Mesothelial cell of epicardium (in vitro differentiated cells): ENCODE data around the gene CENPE. TPM values are rescaled to one million over a fixed set of nuclear protein-coding genes. Genes with fewer than 3 reads are reported as not detected.
A peak's percentile ranks its signal among the peaks of the same experiment; 100 is the strongest.

Experiments used
- DNase-seq, 2 experiments: peaks; one replicate each; pipeline ENCODE4 v3.0.0; 2021; ENCODE audit warnings: low spot score in 2 of 2; ENCODE audit not compliant: unreplicated experiment in 2 of 2
- H3K27ac Mint-ChIP-seq: 2 replicates; pipeline ENCODE4 v1.8.0; 2021; ENCODE audit warnings: mixed read lengths
- H3K27me3 Mint-ChIP-seq: 2 replicates; pipeline ENCODE4 v1.8.0; 2021; ENCODE audit warnings: low read depth, mixed read lengths
- H3K36me3 Mint-ChIP-seq: 2 replicates; pipeline ENCODE4 v1.8.0; 2021; ENCODE audit warnings: mixed read lengths
- H3K4me1 Mint-ChIP-seq: 2 replicates; pipeline ENCODE4 v1.8.0; 2021; ENCODE audit warnings: mixed read lengths
- H3K4me3 Mint-ChIP-seq: 2 replicates; pipeline ENCODE4 v1.8.0; 2021; ENCODE audit warnings: mild to moderate bottlenecking, moderate library complexity, mixed read lengths
- H3K9me3 Mint-ChIP-seq: 2 replicates; pipeline ENCODE4 v1.8.0; 2021; ENCODE audit warnings: mixed read lengths
- CTCF ChIP-seq: fragments of 200-600 bp; sonication (generic); IDR thresholded peaks from one replicate; pipeline ENCODE4 v1.5.0; 2021; ENCODE audit warnings: antibody characterized with exemption; ENCODE audit not compliant: unreplicated experiment
- total RNA-seq: library from RNA; stranded (reverse); gene quantifications from 3 replicates; pipeline ENCODE4 v1.2.1, GENCODE V29; 2021

CENPE gene
- total RNA-seq, 1 donor from 2014 or later, result 14.2 TPM

- Mint-ChIP-seq H3K27ac (no peak overlapping the region), H3K9me3 (no peaks in the 10 kb centered on the region), H3K4me3 (no peak overlapping the region), H3K27me3 (no peaks in the 10 kb centered on the region), H3K4me1 (peaks cover 27% of the 10 kb centered on the region), H3K36me3 (peaks cover 15% of the 10 kb centered on the region)
- TF ChIP-seq CTCF, result no peak
- DNase-seq, result no peak
Measured at GRCh38 chr4:103095080-103095479, 103.1 kb downstream of the CENPE start.

GRCh38 chr4:103092245-103092644, 105.9 kb downstream of the CENPE start:
- H3K4me3 Mint-ChIP-seq, result no peak overlapping the region
- H3K27me3 Mint-ChIP-seq, result no peaks in the 10 kb centered on the region
- peaks cover 8% of the 10 kb centered on the region for H3K4me1 Mint-ChIP-seq
- H3K36me3 Mint-ChIP-seq, result peaks cover 22% of the 10 kb centered on the region
- no peak for DNase-seq
- no peaks in the 10 kb centered on the region for H3K9me3 Mint-ChIP-seq
- no peak for TF ChIP-seq CTCF
- H3K27ac Mint-ChIP-seq, result no peak overlapping the region

GRCh38 chr4:103091601-103092223, 106.4 kb downstream of the CENPE start:
- peaks cover 3% of the 10 kb centered on the region for H3K4me1 Mint-ChIP-seq
- H3K4me3 Mint-ChIP-seq, result no peak overlapping the region
- TF ChIP-seq CTCF, result peak; percentile 40
- H3K36me3 Mint-ChIP-seq, result peaks cover 24% of the 10 kb centered on the region
- H3K9me3 Mint-ChIP-seq, result no peaks in the 10 kb centered on the region
- no peaks in the 10 kb centered on the region for H3K27me3 Mint-ChIP-seq
- no peak for DNase-seq
- no peak overlapping the region for H3K27ac Mint-ChIP-seq

GRCh38 chr4:103089481-103089880, 108.7 kb downstream of the CENPE start:
- H3K4me1 Mint-ChIP-seq, result no peaks in the 10 kb centered on the region

GRCh38 chr4:103086551-103086950, 111.6 kb downstream of the CENPE start:
- Mint-ChIP-seq H3K27ac (no peak overlapping the region), H3K9me3 (no peaks in the 10 kb centered on the region)

More at GRCh38 chr4:103089481-103089880, 108.7 kb downstream of the CENPE start:
- no peaks in the 10 kb centered on the region for H3K27me3 Mint-ChIP-seq
- no peak overlapping the region for H3K4me3 Mint-ChIP-seq
- H3K27ac Mint-ChIP-seq, result no peak overlapping the region
- DNase-seq, result no peak
- H3K9me3 Mint-ChIP-seq, result no peaks in the 10 kb centered on the region
- no peak for TF ChIP-seq CTCF
- peaks cover 27% of the 10 kb centered on the region for H3K36me3 Mint-ChIP-seq

More at GRCh38 chr4:103086551-103086950, 111.6 kb downstream of the CENPE start:
- peaks cover 32% of the 10 kb centered on the region for H3K36me3 Mint-ChIP-seq
- no peak overlapping the region for H3K4me3 Mint-ChIP-seq
- no peaks in the 10 kb centered on the region for H3K27me3 Mint-ChIP-seq
- no peak for TF ChIP-seq CTCF
- no peak for DNase-seq
- H3K4me1 Mint-ChIP-seq, result no peaks in the 10 kb centered on the region
